ENCODE data around the gene IPCEF1. TPM values are rescaled to one million over a fixed set of nuclear protein-coding genes. Genes with fewer than 3 reads are reported as not detected.

The IPCEF1 gene
- total and polyA plus RNA-seq, 2 donors (not counting 3 experiments of a cell fraction or from before 2014, with no cell fraction given), result 0.01 to 0.51 TPM

- Histone ChIP-seq H3K4me1 (ENCODE audit: control insufficient read depth, extremely low read depth, insufficient read depth, low read length) (no peaks in the 10 kb centered on the region), H3K9me1 (replicated peaks; ENCODE audit: control insufficient read depth, extremely low read depth, insufficient read depth, low read length) (no peaks in the 10 kb centered on the region), H3K27me3 (ENCODE audit: control insufficient read depth in 2 of 2, insufficient read depth in 2 of 2, low read length in 2 of 2) (no peaks in the 10 kb centered on the region), H3K79me2 (ENCODE audit: control insufficient read depth, insufficient read depth, low read length) (no peaks in the 10 kb centered on the region), H3K4me2 (ENCODE audit: insufficient read depth, low read length) (no peak overlapping the region), H2AFZ (ENCODE audit: low read depth, low read length) (no peak overlapping the region), H3K27ac (ENCODE audit: insufficient read depth, low read depth, low read length) (no peak overlapping the region), H3K36me3 (ENCODE audit: control insufficient read depth in 2 of 2, extremely low read depth in 1 of 2, insufficient read depth in 2 of 2, low read length in 2 of 2) (no peaks in the 10 kb centered on the region), H3K4me3 (replicated peaks in 1 of 3; ENCODE audit: insufficient read depth in 1 of 3, low read depth in 1 of 3, low read length in 3 of 3) (no peak overlapping the region), H4K20me1 (replicated peaks; ENCODE audit: control insufficient read depth, extremely low read depth, insufficient read depth, low read length) (no peaks in the 10 kb centered on the region), H3K9ac (replicated peaks; ENCODE audit: extremely low read depth, insufficient read depth, low read length) (no peak overlapping the region), H3K9me3 (replicated peaks; ENCODE audit: control insufficient read depth, insufficient read depth, low read length) (no peaks in the 10 kb centered on the region)
- DNase-seq (ENCODE audit: low read depth, low spot score), result peak; percentile 4
- TF ChIP-seq CTCF (IDR thresholded peaks at IDR 0.05; ENCODE audit: extremely low read depth in 1 of 2, insufficient read depth in 1 of 2, low read depth in 1 of 2, low read length in 2 of 2) (no peak), FOS (IDR thresholded peaks at IDR 0.05; ENCODE audit: borderline replicate concordance, insufficient read depth, low read length) (no peak), EZH2 (IDR thresholded peaks at IDR 0.05; ENCODE audit: borderline replicate concordance, low read depth, low read length, severe bottlenecking) (no peak), POLR2A (IDR thresholded peaks at IDR 0.05; ENCODE audit: low read depth, low read length) (no peak), POLR2AphosphoS5 (IDR thresholded peaks at IDR 0.05; ENCODE audit: insufficient read depth, low read depth, low read length) (no peak), MAX (IDR thresholded peaks at IDR 0.05; ENCODE audit: insufficient read depth, insufficient read length) (no peak), GATA2 (IDR thresholded peaks at IDR 0.05; ENCODE audit: insufficient read depth, insufficient read length, low read depth, low read length) (no peak), JUN (IDR thresholded peaks at IDR 0.05; ENCODE audit: borderline replicate concordance, insufficient read depth, insufficient read length, low read depth) (no peak), MYC (IDR thresholded peaks at IDR 0.05; ENCODE audit: low read depth, low read length) (no peak)
- BruUV-seq (replicated peaks), result no TSS peak
- ChIA-PET CTCF (no interaction called here), POLR2A (no interaction called here)
- dilution Hi-C loops (cut with MboI; ENCODE audit: extremely low pct_ligation_motif_present, low sequenced_read_pairs) (no loop called here), intact Hi-C loops (cut with micrococcal nuclease) (no loop called here)
- no peak for FAIRE-seq
Measured at GRCh38 chr6:154127657-154128056, 228.9 kb downstream of the IPCEF1 start.
